ENCODE results near the gene LTO1.

The LTO1 gene

DNA sequence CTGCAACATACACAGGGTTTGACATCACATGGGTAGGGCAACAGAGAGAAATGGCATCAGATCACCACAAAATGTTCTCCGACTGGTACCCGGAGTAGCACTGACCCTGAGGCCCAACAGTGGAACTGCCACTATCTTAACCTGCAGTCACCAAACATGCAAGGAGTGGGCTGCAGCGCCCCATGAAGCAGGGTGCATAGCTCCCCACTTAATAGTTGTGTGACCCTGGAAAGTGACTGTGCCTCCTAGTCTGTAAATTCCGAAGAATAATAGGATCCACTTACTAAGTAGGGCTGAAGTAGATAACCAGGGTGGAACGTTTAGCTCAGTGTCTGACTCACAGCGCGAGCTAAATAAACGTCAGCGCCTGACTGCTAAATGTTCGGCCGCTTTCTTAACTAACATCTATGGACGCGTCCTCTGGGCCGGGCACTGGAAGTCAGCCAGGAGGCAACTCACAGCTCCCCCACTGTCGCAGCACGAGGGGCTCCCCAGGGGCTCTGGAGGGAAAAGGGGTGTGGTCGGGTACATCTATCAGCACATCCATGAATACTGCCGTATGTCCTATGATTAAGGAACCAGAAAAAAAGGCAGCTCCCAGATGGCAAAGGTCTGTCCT, 777 bp downstream of the LTO1 start:
- DNase-seq = no peak

DNA sequence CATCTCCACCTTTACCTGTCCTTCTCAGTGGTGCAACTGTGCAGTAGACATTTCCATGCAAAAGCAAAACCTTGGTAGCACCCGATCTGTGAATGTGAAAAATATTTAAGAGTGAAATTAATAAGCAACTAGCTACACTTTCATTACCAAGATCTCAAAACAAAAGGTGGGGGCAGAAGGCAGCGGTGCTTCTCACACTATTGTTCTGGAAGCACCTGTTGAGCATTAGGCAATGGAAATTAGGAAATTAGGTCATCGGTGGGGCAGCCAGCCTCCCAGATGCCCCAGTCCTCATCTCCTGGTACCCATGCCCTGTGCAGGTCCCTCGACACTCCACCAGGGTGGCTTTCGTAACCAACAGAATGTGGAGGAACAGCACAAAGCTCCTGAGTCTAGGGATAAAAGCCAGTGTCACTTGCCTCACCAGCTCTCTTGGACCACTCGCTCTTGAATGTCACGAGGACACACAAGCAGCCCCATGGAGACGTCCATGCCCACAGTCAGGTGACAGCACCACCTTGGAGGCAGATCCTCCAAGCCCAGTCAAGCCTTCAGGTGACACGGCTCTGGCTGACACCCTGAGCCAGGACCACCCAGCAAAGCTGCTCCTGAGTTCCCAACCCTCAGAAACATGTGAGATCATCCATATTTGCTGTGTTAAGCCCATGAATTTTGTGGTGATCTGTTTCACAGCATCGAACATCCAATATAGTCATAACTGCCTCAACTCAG, 3.3 kb downstream of the LTO1 start:
- DNase-seq = no peak

DNA sequence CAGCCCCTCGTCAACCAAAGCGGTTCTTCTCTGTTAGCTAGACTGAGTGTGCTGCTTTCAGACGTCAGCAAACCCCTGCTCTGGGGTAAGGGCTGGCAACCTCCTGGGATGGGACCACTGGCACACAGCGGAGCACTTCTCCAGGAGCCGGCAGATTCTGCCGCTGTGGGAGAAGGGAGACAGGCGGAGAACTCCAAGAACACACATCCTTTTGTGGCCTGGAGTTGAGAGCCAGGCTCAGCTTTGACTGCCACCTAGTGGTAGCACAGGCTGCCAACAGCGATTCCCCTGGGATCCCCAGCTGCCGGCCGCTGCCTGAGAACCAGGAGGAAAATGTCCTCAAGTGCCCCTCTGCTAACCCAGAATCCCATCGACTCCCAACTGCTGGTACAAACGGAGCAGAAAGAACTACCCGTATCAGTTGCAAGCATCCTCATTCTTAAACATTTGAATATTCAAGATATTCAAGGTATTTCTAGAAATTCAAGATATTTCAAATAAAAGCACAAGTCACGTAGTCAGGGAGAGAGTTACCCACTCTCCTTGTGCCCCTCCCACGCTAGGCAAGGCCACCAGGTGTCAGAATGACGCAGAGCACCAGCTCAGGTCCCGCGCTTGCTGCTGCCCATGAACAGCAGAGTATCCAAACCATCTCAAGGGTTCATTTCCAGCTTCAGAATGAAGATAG, 4.9 kb downstream of the LTO1 start:
- peak; percentile 31 for DNase-seq

DNA sequence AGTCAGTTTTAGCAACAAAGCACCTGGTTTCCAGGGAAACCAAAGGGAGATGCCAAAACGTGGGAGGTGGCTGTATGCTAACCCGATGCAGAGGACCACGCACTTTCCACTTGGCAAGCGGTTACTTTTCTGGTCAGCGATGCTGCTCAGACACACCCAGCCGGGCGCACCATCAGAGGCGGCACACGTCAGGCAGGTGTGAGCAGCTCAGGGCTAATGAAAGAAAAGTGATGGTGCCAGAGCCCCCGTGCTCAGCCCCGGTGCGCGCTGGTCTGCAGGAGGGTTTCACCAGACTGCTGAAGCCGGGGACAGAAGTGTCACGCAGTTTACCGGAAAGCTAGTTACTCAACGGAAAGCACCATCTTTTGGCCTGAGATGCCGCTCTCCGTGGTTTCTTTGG, 5.7 kb downstream of the LTO1 start:
- no peak for DNase-seq

DNA sequence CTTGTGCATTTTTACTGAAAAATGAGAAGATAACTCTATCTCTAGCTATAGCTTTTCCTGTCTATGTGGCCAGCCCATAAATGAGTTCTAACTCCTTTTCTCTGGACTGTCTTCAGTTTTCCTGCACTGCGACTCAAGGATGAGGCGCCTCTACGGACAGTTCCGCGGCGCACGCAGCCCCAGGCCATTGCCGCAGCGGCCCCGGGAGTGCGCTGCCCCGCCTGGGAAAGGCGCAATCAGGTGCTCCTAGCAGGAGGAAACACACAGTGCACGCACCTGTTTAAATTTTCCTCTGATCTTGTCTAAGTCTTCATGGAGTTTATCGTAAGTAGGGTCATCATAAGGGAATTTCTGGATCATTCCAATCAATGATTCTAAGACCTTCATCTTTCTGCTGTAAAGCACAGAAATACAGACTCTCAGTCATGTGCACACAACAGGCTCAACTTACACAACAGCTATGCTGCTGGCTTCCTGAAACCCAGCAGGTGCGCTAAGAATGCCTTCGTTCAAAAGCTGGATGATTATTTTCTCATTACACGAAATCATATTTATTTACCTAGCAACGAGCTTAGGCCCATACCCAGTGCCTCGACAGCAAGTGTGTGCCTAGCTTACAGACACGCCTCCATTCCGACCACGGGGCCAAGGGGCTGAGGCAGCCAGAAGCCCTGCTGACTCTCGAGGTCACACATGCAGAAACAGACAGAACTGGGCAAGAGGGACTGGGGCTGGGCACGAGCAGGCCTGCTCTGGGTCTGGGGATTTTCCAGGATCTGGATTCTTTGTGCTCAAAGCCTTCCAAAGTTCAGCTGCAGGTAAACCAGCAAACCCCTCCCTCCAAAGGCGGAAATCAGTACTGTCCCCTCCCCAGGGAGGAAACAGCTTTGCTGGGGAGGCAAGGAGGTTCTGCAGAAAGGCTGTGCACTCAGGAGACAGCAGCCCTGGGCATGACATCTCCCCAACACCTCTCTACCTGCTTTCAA, 7.2 kb downstream of the LTO1 start:
- no peak for DNase-seq

DNA sequence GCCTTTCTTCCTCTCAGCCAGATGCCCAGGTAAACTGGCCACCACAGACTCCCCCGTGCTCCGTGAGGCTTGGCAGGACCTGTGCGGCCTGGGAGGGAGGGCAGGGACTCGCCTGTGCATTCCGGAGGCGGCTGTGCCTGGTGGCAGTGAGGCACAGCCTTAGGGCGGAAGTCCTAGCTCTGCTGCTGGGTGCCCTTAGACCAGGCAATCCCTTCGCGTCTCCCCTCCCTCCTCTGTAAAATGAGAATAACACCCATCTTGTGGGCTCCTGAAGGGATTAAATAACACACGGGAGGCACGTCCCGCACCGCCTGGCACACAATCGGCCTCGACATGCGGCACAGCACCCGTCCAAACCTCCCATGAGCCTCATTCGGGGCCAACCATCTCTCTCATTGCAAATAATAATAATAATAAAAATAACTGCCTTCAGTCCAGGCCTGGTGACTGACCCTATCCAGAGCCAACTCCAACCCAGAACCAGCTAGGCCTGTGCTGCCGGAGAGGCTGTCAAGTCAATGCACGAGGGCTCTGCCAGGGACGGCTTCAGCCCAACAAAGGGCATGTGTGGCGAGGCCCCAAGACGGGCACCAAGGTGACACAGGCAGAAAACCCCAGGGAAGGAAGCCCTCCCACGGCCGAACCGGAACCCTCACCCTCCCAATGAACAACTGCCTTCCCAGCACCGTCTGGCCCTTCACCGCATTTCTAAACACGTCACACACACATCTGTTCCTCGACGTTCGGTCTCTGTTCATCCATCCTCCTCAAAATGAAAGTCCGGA, 8.2 kb downstream of the LTO1 start:
- no peak for DNase-seq

DNA sequence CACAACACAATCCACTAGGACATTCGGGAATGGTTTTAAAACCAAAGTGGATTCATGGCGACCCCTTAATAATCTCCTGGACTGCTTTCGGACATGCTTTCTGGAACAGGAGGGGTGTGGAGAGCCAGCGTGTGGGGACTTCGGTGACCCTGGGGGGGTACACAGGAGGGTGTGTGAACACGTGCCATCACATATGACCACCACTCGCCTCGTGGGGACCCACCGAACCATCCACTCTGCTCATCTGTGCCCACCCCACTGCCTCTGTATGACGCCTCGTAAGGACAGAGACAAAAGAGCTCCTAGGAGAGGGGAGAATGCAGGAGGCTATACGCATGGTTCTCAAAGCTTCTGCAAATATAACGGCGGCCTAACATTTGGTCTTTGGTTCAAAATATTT, 8.9 kb downstream of the LTO1 start:
- DNase-seq = no peak

DNA sequence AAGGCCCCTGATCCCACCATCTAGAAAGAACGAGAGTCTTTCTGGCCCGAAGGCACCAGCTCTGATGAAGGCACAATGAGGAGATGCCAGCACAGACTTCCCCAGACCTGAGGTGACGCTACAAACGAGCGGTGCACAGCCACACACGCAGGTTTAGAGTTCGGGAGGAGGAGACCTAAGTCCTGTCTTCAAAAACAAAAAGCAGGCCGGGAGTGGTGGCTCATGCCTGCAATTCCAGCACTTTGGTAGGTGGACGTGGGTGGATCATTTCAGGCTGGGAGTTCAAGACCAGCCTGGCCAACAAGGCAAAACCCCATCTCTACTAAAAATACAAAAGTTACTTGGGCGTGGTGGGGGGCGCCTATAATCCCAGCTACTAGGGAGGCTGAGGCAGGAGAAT, 9.5 kb downstream of the LTO1 start:
- DNase-seq = no peak

DNA sequence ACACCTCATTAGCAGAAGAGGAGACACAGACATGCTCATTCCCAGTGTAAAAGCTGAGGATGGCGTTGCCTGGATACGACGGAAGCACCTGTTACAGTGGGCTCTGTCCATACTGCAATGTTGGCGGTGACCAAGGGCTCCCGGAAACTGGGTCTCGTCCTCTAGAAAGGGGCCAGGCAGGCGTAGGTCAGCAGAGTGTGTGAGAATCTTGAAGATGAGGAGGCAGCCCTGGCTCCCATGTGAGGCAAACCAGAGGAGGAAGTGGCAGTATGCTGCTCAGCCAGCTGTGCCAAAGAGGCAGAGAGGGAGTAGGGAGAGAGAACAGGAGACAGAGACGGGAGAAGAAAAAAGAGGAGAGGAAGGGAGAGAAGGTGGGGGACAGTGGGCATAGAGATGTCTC, 10.3 kb downstream of the LTO1 start:
- DNase-seq = no peak

DNA sequence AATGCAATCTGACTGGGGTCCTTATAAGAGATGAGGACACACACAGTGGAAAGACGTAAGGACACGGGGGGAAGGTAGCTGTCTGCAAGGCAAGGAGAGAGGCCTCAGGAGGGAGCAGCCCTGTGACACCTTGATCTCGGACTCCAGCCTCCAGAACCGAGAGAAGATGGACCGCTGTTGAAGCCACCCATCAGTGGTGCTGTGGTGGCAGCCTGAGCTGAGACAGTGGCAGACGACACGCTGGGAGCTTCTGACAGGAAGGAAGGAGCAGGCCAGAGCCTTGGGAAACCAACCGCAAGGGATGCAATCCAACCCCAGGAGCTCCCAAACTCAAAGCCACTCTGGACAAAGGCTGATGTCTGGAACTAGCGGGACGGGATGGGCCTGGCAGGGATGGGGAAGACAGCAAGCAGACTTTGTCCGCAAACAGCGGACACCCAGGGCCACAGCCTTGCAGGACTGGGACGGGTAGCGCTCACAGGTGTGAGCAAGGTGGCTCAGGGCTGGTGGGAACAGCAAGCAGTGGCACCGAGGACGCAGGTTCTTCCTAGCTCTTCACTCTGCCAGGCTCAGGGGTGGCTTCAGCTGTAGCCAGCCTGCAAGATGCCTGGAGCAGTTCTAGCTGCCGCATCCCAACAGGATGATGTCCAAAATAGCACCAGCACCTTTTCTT, 10.9 kb downstream of the LTO1 start:
- no peak for DNase-seq

DNA sequence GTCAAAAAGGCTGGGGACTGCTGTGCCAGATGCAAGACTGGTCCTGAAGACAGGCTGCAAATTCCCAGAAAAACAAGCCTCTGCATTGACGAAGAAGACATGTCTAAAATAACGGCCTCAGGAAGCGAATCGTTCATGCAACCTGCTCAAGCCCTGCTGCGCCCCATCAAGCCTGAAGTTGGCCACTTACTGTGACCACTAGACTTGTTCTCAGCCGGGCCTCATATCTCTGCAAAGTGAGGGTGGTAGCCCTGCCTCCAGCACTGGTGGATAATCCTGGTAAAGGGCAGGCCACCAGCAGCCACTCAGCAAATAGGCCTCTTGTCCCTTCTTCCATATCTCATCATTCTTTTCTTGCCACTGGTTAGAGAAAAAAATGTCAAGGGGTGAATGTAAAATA, 11.8 kb downstream of the LTO1 start:
- DNase-seq = no peak

DNA sequence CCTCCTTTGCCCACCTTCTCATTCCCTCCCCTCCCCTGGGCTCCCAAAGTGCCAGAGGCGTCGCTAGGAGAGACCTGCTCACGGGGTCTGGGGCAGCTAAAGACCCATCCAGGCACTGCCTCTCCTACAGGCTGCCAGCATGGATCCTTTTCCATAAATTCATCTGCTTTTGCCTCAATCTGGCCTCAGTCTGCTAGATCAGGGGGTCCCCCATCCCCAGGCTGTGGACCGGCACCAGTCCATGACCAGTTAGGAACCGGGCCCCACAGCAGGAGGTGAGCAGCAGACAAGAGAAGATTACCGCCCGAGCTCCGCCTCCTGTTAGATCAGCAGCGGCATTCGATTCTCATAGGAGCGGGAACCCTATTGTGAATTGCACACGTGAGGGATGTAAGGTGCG, 12.3 kb downstream of the LTO1 start:
- DNase-seq = no peak

DNA sequence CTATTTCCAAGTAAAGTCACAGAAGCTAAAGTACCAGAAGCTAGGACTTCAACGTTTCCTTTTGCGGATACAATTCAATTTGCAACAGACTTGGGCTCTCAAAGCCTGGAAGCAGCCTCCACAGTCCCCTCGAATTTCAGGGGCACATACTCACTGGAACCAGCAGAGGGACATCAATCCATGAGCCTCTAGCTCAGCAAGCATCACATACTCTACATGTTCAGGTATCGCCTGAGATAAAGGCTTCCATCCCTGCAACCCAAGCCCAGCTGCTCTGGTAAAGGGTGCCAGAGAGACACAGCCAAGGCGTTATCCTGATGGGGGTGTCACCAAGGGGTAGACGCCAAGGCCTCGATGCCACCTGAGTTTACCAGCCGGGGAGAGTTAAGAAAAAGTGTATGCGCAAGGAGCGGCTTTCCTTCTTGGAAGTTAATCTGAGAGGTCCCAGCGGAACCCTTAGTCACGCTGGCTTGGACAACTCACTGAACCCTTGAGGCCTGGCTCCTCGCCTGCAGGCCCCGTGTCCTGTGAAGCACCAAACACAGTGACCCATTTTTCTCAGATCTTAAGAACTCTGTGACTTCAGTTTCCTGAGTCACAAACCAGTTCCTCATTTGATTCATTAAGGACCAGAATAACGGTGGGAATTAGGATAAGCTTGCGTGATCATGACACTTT, 13.0 kb downstream of the LTO1 start:
- no peak for DNase-seq

DNA sequence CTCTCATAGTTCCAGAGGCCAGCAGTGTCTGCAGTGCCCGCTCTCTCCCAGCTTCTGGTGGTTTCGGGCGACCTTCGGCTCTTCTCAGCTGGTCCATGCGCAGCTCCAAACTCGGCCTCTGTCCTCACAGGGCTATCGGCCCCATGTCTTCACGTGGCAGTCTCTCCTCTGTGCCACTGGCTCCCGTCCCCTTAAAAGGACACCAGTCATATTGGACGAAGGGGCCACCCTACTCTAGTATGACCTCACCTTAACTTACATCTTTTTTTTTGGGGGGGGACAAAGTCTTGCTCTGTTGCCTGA, 13.8 kb downstream of the LTO1 start:
- no peak for DNase-seq

DNA sequence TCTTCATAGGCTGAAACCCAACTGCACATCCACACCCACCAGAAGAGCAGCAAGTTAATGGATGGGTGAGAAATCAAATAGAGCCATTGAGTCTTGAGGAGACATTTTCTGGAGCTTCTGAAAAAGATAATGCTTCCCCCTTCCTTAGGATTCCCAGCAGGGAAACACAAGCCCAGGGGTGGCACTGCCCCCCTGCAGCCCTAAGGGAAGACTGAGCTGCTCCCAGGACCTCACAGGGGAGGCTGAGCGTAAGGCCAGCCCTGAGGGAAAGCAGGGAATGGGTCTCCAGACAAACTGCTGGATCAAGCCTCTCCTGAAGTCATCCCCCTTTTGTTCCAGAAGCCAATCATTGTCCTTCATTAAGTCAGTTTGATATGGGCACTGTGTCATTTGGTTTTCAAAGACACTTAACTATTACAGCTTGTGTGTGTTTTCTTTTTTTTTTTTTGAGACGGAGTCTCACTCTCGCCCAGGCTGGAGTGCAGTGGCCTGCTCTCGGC, 15.1 kb downstream of the LTO1 start:
- DNase-seq = no peak

DNA sequence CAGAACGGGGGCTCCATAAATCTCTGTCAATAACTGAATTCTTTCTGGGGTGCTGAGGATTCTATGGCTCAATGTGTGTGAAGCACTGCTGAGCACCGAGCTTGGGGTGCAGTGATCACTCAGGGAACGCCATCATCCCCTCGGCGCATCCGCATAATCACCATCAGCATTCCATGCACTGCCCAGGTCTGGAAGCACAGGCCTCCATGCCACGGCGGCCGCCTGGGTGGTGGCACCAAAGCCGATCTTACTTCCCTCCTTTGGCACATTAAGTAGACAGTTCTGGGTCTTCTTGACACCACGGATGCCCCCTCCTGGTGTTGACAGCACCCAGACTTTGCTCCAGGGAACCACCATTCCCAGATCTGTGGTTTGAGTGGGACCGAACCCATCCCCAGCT, 15.6 kb downstream of the LTO1 start:
- no peak for DNase-seq

DNA sequence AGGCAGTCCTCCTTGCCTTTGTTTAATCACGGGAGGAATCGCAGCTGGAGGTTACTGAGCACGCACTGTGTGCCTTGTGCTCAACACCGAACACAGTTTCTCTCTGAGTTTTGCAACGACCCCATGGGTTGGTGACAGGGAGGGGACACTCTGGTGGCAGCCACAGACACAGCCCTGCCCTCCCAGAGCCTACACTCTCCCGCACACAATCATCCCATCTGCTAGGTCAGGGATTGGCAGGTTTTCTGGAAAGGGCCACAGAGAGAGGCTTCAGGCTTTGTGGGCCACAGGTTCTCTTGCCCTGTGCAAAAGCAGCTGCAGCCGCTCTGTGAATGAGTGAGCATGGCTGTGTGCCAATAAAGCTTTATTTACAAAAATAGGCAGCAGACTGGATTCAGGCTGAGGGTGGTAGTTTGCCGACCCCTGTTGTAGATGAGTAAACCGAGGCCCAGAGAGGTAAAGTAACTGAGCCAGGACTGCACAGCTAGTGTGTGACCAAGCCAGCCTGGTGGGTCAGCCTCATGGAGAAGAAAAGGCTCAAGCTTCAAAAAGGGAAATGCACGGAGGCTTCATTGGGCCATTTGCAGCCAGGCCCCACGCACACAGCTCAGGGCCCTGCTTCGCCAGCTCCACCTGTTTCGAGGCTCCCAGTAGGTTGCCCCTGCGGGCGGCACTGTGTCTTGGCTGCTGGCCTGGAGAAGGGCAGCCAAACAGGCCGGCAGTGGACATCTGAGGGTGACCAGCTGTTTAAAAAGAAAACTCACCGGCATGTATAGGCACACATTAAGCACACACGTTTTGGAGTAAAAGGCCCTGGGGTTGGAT, 16.3 kb downstream of the LTO1 start:
- DNase-seq = no peak

DNA sequence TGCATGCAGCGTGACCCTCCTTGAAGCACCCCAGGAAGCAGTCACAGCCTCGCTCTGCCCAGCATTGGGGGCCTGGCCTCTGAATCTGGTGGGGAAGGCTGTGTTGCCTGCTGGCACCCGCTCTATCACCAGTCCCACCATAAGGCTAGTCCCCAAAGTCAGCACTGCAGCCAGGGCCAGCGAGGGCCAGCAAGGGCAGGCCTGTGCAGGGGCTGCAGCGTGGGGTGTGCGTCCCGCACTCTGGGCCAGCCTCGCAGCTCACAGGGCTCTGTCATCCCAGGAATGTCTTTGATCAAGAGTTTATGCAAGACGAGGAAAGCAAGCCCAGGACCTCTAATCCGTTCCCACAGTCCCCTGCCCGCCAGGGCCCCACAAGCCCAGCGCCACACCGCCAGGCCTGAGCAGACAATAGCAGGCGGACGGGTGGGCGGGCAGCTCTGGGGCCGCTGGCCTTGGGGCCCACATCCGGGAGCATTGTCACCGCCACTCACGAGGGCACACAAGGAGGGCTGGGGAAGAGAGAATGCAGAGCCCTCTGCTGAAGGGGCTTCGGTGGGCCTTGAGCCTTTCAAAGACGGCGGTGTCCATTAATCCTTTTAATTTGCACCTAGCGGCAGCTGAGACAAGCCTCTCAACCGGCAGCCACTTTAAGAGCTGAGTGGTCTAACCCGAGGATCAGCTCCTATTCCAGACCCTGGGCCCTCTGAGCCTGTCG, 17.1 kb downstream of the LTO1 start:
- no peak for DNase-seq

DNA sequence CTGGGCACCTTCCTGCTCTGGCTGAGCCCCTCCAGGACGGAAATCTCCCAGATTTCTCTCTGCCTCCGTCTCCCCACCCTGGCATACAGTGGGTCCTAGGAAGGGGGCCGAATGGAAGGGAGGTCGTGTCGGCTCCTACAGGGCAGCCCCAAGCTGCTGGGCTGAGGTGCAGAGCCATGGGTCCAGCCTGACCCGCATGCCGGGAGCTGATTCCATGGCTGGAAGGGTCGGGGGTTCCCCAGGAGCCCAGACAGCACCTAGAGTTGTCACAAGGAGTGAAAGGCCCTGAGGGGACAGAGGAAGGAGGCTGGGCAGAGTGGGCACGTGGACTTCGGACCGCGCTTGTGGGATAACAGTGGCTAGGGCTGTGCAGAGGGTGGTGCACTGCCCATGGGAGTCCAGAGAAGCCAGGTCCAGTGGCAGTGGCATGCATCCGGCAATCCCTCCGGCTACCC, 17.7 kb downstream of the LTO1 start:
- no peak for DNase-seq
